Stimulated activated CD8-positive, alpha-beta memory T cell treated with anti-CD3 and anti-CD28 coated beads, Interleukin-12 subunit alpha, Interleukin-12 subunit beta, amount 100 ng/mL, for 24 hours (primary cell): ENCODE measurements around the gene ACOXL.

ENCODE experiments used
- DNase-seq: peaks from one replicate; pipeline ENCODE4 v3.0.0-alpha.2; 2020; ENCODE audit errors: extremely low read depth

ACOXL gene

DNA sequence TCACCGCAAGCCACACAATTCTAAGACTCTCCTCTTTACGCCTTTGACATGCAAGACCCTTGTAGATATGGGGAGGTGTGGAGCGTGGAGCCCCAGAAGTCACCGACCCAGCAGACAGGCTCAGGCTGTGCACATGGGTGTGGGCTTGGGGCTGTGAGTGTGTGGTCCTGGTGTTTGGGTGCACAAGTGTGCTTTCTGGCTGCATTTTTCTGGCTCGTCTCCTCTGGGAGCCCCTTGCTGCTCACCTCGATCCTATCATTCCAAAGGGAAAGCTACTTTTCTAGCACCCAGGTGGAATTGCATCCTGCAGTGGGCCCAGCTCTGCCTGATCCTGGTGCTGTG is 143.0 kb downstream of the ACOXL start:
- DNase-seq: no peak

DNA sequence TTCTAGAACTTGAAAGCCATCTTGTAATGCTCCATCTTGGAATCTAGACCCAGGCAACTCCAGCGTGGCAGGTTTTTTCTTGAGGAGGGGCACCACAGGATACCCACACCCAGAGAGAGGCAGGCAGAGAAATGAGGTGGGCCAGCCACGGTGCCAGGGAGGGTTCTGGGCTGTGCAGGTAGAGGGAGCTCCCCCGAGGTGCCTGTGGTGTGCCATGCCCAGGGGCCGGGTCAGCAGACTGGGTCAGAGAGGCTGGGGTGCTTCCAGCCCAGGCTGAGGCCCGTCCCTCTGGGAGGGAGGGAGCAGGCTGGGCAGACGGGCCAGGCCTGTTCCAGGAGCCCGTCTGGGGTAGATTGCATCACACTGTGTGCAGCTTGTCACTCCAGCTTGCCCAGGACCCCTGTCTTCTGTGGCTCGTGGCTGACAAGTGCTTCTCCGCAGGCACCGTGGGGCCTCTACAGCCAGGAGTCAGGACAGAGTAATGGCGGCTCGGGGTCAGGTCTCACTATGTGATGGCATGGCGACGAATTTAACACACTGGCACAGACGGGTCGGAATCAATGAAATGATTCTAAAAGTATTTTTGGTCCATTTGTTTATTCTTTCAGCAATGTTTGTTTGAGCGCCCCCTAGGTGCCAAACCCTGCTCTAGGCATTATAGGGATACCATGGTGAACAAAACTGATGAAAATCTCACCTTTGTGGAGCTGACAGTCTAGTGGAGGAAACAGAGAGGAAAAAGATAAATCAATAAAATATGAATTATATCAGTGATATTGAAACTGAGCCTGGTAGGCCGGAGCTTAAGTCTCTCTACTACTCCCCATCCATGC is 144.0 kb downstream of the ACOXL start:
- DNase-seq: no peak

DNA sequence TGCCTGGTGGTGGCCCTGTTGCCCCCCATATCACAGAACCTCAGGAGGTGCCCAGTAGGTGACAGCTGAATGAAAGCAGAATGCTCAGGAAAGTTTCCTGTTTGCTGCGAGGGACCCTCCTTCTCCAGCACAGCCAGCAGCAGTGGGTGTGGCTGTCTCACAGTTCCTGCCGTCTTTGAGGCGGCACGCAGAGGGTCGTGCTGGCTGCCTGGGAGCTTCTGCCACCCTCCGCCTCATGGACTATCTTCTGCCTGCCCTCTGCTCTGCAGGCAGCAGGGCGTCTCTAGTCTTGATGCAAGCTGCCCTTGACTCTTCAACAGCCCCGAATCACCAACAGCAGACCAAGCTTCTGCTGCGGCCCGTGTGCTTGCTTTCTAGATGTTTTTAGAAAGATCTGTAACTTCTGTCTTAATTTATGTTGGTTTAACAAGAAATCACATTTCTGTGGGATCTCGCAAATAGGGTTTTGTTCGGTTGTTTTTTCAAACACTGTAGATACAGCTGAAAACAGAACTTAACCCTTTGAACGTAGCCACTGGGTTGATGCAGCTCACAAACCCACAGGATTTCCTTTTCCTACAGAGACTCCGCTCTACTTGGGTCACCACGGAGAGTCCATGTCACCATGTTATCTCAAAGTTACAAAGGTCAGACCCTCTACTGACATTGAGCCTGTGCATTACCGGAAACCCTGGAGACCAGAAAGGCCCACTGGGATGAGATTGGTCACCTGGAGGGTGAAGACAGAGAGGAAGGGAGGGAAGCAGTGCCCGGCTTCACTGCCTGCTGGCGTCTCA is 144.9 kb downstream of the ACOXL start:
- no peak for DNase-seq

DNA sequence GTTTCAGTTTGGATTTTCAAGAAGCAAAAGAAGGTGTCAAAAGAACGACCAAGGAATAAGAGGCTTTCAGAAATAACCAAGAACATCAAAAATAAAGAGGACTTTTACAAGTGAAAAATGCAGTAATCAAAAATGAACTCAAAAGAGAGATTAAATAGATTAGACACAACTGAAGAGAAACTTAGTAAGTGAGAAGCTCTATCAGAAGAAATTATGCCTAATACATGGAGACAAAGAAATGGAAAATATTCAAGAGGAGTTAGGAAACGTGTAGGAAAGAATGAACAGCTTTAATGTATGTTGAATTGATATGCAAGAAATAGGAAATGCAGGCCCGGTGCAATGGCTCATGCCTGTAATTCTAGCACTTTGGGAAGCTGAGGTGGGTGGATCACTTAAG is 145.8 kb downstream of the ACOXL start:
- no peak for DNase-seq

DNA sequence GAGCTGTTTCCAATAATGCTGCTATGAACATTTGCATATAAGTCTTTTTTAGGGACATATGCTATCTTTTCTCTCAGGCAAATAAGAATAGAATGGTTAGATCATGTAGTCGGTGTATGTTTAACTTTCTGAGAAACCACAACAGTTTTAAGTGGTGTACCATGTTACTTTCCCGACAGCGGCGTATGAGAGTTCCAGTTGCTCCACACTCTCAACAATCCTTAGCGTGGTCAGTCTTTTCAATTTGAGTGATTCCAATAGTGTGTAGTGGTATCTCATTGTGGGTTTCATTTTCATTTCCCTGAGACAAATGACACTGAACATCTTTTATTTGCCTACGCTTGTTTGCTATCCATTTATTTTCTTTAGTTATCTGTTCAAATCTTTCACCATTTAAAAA is 149.5 kb downstream of the ACOXL start:
- DNase-seq: no peak

DNA sequence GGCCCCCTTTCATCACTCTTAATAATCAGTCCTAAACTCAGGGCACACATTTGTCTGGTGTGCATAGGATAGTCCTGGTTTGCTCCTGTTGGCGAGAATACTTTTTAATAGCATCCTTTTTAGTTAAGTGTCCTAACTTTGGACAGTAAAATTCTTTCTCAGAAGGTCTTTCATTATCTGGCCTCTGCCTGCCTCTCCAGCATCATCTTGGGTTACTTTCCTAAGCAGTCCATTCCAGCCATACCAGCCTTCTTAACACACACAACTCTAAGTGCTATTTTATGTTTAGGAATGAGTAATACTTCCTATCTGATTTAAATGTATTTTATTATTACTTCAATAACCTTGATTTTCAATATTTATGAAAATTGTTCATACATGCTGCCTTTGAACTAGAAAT is 151.0 kb downstream of the ACOXL start:
- DNase-seq: no peak

DNA sequence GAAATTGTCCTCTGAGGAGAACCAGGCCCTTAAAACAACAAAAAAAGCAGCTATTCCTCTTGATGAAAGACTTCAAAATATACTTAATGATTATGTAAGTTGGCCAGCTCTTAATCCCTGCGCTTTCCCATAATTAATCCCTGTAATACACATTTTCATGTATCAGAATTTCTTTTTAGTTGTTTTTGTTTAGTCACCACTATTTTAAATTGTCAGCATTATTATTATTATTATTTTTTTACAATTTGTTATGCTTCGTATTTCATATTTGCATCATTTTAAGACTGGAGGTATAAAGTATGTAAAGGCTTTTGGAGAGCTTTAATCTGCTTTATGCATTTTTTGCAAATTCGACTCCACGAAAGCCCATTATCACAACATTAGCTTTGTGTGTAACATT is 152.9 kb downstream of the ACOXL start:
- DNase-seq: no peak

DNA sequence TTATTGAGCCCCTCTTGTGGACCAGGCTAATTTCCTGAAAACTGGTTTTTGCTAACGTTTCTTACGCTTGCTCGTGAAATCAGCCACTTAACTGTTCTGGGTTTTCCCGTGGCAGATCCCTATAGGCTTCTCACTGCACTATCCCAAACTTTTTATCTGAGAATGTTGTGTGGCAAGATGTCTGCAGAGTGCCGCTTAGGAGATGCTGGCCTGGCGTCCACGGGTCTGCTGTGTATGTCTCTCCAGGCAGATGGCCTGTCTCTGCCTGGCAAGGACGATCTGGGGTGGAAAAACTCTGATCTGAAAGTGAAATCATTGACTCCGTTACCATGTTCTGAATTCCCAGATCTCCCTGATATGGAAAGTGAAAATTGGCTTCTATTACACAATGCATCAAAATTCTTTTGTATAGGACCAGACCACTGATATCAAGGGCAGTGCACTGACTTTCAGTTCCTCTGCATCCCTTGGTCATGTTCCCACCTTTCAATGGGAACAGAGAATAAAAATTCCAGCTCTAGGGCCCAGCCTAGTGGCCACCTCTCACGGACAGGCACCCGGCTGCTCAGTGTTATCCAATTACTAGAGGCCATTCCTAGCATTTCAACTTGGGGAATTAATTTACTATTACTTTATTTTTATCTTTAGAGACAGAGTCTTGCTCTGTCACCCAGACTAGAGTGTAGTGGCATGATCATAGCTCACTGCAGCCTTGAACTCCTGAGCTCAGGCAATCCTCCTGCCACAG is 154.6 kb downstream of the ACOXL start:
- no peak for DNase-seq

DNA sequence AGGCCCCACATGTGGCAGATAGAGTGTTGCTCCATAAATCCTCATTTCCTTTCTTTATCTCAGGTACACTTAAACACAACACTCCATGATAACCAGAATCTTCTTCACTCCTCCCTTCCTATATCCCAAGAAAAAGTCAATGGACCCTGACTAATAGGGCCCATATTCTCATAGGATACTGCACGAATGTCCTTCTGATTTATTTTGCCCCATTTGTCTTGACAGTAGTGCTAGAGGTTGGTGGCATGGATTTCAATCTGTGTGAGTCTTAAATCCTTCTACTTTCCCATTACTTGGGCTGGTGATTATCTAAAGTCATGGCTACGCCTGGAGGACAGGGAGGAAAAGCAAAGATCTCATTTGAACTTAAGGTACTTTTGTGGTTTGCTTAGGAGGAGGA is 156.0 kb downstream of the ACOXL start:
- DNase-seq: no peak

DNA sequence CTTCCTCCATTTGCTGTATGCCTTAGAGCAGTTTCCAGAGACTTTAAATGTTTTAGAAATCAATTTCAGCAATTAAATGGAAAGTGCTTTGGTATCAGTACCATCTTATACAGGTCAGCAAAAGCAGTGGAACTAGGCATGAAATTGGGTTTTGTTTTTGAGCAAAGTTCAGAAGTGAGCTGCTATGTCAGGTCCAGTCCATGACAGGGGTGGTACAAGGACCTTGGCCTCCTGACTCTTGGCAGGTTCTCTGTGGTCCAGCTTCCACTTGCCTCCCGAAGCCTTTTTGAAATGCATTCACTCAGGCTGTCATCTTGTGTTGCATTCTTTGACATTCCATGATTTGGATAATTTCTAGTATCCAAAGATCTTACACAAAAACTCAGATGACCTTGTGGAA is 159.3 kb downstream of the ACOXL start:
- DNase-seq: no peak

DNA sequence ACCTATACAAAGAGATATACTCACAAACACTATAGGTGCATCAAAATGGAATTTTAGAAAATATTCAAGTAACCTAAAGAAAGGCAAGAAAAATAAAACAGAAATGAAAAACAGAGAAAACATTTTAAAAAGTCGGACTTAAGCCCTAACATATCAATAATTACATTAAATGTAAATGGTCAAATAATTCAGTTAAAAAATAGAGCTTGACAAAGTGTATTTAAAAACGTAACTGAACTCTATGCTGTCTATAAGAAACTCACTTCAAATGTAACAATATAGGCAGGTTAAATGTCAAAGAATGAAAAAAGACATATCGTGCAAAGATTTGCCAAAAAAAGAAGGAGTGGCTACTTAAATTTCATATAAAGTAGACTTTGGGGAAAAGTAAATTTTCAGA is 163.9 kb downstream of the ACOXL start:
- no peak for DNase-seq

DNA sequence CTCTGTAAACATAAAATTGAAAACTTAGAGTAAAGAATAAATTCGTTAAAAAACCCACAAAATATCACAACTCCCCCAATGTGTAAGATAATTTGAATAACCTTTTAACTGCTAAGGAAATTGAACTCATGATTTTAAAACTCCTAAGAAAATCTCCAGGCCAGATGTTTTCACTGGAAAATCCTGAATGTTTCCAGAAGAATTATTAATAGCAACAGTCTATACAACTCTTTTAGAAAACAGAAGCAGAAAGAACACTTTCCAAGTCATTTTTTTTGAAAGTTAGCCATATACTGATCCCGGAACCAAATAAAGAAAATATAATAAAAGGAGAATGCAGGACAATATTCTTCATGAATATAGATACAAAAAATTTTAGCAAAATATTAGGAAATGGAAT is 165.6 kb downstream of the ACOXL start:
- DNase-seq: no peak

DNA sequence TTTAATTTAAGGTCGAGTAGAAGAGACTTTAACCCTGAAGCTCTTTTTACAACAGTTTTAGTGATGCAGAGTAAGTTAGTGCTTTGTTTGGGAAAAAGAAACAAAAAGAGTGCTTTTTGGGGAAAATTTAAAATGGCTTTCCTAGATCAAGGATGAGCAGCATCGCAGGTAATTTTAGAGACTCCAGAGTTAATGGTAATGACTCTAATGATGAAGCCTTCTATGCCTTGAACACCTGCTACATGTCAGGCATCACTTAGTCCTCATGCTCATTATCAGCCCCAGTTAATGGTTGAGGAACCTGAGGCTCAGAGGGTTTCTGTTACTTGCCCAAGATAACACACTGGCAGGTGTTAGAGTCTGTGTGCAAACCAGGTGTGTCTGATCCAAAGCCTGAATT is 167.8 kb downstream of the ACOXL start:
- no peak for DNase-seq

DNA sequence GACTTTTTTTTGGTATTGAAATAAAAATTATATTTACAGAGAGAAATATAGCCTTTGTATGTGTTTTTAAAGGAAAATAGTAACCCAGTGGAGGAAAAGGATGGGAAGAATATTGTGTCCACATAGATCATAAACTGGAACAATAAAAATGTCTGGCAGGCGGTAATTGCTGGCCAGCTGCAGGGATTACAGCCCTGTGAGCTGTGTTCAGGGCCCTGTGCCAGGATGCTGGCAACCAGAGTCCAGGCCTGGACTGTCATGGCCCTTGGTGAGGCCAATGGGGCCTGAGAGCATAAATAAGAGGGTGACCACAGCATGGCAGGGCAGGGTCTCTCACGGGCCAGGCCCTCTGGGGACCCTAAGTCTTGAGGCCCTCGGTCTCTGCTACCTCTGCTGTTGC is 171.2 kb downstream of the ACOXL start:
- no peak for DNase-seq

DNA sequence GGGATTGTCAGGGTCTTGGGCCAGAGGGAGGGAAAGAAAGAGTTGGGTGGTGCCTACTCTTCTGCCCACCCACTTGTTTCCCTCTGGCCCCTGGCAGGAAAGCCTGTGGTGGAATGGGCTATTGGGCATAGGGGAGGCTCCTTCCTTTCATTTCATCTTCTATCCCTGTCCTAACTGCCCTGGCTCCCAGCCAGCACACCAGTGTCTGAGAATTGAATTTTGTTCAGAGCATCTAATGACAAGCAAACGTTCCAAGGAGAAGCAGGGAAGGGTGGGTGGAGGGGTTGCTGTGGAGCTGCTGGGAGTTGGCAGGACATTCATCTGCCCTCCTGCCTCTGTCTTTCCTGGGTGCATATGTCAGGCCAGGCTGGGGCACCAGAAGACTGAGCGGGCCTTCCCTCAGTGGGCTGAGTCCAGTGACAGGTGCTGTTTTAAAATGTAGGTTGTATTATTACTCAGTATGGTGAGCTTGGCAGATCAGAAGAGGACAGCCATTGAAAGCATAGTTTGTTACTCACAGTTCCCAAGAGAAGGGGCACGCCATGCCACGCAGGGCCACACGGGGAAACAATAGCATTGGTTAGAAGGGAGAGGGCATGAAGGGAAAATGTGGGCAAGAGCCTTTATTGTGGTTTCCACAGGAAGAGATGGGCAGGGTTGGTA is 171.9 kb downstream of the ACOXL start:
- no peak for DNase-seq

DNA sequence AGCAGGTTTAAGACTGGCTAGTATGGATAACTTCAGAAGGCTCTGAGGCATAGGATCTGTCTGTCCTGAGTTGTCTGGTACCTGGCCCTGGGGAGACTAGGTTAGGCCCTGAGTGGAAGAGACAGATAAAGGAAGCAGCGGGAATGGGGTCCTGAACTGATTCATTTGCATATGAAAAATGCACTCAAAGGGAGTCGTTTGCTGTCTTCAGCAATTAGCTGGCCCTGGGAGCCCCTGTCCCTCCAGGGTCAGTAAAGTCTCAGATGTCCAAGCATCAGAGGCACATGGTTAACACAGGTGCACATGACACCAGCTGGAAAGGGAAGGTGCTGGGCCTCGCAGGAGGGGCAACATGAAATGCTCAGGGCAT is 172.4 kb downstream of the ACOXL start:
- no peak for DNase-seq

DNA sequence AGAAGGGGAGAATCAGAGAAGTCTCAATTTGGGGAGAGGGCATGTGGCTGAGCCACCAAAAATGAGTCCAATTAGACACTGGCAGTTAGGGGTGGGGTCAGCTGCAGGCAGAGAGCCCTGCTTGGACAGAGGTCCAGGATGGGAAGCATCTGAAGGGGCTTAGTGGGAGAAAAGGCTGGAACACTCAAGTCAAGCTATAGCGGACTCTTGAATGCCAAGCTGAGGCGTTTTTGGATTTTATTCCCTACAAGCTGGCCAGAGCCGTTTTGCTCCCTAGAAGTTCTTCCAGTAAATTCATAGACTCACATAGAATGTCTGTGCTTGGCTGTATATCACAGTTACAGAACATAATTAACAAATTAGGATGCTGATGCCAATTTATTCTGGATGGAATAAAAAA is 172.8 kb downstream of the ACOXL start:
- DNase-seq: no peak

DNA sequence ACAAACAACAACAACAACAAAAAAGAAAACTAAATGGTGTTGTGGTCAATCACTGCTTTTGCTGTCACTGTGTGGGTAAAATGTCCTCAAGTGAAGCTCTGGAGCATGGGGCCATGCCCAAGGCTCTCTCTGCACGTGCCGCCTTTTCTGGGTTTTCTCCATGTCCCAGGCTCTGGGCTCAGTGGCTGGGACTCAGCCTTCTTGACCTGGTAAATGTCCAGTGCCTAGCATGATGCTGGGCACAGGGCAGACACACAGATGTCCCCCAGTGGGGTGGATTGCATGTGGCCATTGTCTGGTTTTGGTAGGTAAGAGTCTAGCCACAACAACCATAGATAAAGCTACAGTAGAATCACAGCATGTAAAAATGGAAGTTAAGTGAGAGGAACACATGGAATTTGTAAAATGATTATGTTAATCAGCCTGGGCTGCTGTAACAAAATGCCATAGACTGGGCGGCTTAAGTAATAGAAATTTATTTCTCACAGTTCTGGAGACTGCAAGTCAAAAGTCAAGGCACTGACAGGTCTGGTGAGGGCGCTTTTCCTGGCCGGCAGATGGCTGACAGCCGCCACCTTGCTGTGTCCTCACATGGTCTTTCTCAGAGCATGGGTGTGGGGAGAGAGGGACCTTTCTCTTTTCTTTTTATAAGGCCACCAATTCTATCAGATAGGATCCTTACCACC is 174.4 kb downstream of the ACOXL start:
- no peak for DNase-seq

DNA sequence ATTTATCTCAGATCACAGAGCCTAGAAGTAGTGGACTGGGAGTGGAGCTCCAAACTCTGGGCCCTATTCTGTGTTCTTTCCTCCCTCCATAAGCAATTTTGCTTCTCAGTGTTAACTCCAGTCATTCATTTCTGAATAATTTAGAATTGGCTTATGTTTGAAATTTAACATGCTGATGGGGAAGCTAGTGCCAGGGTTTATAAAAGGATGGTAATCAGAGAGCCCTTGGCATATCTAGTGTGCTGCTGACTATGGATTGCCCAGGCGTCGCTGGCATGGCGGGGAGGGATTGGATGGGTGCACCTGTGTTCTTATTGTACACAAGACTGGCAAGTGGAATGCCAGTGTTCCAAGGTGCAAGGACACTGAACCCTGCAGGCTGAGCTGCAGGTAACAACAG is 177.1 kb downstream of the ACOXL start:
- no peak for DNase-seq

DNA sequence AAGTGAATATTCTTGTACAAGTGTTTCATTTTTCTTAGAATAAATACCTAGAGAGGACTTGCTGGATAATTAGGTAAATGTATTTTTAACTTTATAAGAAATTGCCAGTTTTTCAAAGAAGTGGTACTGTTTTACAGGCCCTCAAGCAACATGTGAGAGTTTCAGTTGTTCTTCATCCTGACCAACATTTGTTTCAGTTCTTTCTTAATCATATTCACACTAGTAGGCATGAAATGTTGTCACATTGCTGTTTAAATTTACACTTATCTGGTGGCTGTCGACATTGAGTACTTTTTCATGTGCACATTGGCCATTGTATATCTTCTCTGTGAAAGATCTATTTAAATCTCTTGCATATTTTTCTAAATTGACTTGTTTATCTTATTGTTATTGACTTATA is 178.1 kb downstream of the ACOXL start:
- no peak for DNase-seq

DNA sequence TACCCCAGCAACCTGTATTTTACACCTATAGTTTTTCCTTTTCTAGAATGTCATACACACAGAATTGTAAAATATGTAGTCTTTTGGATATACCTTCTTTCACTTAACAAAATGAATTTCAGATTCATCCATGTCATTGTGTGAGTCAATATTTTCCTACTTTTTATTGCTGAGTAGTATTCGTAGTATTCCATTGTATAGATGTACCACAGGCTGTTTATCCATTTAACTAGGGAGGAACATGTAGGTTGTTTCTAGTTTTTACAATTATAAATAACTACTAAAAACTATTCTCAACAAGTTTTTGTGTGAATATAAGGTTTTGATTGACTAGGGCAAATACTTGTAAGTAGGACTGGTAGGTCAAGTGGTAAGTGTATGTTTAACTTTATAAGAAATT is 187.4 kb downstream of the ACOXL start:
- DNase-seq: no peak

DNA sequence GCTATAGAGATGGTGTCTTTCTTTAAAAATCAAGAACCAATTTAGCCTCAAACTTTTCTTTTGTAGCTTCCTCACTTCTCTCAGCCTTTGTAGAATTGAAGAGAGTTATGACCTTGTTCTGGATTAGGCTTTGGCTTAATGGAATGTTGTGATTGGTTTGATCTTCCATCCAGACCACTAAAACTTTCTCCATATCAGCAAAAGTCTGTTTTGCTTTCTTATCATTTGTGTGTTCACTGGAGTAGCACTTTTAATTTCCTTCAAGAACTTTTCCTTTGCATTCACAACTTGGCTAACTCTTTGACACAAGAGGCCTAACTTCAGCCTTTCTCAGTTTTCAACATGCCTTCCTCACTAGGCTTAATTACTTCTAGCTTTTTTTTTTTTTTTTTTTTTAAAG is 193.1 kb downstream of the ACOXL start:
- no peak for DNase-seq
